Activated CD8-positive, alpha-beta memory T cell treated with anti-CD3 and anti-CD28 coated beads, Interleukin-2, amount 50 U/mL, for 1 hour (primary cell): ENCODE measurements around the gene CRACR2A.

ENCODE experiments used
- DNase-seq: peaks from one replicate; pipeline ENCODE4 v3.0.0-alpha.2; 2020; ENCODE audit errors: extremely low read depth

Gene CRACR2A

DNA sequence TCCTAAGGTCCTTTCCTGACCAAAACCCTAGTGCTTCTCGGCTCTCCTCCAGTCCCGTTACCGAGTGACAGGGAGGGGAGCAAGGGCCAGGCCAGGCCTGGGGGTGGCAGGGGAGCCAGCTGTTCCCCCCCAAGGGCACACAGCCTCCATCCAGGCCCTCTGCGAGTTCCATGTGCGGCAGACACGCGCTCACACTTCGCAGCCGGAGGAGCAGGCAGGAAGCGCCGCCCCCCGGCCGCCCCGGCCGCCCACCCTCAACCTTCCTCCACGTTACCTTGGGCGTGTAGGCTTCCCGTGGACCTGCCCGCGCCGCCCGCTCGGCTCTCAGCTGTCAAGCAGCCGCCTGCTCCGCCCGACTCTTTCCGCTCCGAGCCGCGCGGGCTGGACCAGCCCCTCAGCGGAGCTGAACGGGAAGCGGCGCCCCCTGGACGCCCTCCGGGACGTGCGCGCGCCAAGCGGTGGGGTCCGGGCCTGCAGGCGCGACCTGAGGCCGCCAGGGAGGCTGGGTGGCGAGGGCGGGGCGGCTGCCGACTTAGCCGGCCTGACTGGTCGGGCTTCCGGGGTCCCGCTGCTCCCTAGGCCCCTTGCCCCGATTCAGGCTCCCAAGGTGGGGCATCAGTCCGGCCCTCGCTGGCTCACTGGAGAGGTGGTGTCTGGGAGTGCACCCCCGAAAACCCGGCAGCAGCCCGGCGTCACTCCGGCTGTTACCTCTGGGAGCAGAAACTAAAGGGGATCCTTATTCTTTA is at the start of gene CRACR2A:
Gene CRACR2A (minus strand): TSS at position 369 of the 746 bp plus-strand sequence. CDS start 56,110 bp downstream, outside the sequence.
- peak; percentile 48 for DNase-seq

GRCh38 chr12:3797531-3798048 is 44.7 kb upstream of the CRACR2A start:
- no peak for DNase-seq

GRCh38 chr12:3795492-3796133 is 42.7 kb upstream of the CRACR2A start:
- DNase-seq = no peak

DNA sequence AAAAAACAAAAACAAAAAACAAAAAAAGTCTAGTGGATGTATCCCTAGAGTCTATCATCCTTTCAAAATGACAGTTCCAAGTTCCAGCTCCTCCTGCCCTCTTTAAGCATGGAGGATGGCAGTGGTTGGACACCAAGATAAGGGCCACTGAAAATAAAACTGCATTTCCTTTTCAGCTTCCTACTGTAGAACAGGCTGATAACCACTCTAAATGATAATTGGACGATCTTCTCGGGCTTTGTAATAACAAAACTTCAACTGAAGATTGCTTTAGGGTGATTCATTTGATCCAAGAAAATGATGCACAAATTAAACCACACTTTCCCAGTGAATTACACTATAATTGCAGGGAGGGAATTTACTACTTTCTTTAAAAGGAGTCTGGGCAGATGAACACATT is 42.2 kb upstream of the CRACR2A start:
- no peak for DNase-seq

GRCh38 chr12:3792623-3793288 is 39.8 kb upstream of the CRACR2A start:
- no peak for DNase-seq

DNA sequence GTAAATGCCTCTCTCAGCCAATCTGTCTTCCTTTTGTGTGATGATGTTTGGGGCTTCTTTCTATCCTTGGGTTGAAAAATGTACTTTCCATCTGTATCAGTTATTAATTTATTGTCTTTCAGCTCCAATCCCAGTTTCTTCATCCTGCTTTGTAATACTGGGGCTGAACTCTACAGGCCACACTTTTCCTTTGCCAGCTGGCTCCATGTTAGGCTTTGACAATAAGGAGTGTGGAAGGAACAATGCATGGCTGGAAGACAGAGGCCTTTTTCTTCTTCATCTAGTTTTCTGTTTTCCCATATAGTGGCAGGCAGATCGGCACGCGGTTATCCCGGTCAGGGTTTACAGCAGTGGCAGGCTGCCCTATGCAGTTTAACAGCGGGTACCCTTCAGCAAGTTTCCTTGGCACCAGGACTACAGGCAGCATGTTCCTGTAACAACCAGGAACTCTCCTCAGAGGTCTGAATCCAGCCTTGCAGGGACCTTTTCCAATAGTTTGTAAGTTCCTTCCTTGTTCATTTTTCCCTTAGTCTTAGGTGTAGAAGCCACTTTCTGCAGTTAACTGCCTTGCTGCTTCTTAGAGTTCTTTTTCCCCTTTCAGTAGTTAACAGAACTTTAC is 38.5 kb upstream of the CRACR2A start:
- DNase-seq = no peak

GRCh38 chr12:3790642-3791041 is 37.7 kb upstream of the CRACR2A start:
- DNase-seq = no peak

- no peak for DNase-seq
These were observed 36.9 kb upstream of the CRACR2A start for GRCh38 chr12:3789838-3790237.

DNA sequence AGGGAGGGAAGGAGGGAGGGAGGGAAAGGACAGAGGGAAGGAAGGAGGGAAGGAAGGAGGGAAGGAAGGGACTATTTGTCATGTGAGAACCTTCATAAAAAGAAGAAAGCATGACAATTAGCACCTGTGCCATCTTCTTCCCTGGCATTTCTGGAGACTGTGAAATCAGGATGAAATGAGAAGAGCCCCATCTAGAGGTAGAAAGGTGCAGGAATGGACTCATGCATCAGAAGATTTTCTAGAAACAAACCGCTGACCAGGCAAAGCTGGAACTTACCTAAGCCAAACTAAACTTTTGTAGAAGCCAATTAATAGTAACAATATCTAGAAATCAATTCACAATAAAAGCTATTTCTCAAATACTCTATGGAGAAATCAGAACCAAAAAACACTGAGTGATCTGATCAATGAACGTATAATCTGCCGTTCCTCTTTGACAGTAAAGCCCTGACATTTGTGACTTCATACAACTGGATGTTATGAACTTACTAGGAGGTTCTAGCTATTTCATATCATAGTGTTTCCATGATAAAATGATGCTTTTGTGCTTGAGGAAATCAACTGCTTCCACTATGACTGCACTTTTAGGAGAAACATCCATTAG is 24.4 kb upstream of the CRACR2A start:
- DNase-seq = no peak

DNA sequence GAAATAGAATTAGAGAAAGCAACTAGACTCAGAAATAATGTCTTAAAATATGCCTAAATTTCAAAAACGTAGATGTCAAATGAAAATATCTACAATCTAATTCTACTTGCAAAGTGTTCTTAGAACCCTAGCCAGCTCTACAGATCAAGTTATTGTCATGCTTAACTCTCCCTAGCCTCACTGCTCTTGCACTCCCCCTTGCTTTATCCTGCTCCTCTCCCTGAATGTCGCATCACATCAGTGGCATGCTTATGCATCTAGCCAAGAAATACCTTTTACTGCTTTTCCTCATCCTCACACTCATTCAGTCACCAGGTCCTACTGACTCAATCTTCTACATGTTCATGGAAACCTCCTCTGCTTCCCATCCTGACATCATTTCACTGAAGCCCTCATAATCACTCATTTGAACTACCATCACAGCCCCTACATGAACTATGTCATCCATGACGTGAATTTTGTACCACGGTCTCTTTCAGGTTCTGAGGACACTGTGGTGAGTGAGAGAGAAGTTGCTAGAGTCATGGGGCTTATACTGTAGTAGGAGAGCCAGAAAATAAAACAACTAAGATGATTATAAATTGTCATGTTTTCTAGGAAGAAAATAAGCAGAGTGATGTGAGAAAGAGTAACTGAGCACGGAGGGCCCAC is 22.6 kb upstream of the CRACR2A start:
- no peak for DNase-seq

DNA sequence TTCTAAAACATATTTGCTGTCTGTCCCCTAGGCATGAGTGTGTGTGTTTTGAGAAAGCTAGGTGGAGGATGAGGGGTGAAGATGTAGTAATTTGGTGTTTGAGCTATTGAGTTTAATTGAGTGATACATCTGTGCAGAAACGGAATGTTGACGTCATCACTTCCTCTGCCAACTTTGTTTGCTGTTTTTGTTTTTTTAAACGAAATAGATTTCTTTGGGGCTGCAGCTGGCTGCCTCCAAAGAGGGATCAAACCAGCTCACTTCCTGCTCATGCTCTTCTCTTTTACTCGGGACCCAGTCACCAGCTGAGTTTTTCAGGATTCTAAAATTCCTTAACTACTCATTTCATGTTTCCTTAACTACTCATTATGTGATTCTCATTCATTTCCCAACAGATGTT is 19.5 kb upstream of the CRACR2A start:
- DNase-seq = no peak

DNA sequence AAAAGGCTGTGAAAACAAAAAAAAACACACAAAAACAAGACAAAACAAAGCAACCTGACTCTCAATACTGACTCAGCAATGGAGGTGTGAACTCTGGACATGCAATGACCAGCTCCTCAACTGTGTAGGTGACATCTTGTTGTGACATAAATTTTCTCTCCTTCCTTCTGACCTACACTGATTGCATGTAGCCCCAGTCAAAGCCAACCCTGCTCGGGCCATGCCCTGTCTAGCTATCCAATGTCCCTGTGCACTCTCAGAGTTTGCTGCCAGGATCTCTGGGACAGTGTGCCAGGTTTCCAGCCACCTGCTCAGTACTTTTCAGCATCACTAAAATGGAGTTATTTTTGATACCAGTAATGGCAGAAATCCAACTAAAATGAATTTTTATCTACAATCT is 18.9 kb upstream of the CRACR2A start:
- DNase-seq = no peak

DNA sequence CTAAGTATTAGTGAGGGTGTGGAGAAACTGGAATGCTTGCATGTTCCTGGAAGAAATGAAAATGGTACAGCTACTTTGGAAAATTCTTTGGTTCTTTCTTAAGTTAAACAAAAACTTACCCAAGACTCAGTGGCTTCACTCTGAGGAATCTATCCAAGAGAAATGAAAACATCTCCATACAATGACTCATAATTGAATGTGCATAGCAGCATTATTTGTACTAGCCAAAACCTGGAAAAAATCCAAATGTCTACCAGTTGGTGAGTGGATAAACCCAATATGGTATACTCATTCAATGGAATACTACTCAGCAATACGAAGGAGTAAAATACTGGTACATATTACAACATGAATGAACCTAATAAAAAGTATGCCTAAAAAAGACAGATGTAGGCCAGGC is 18.0 kb upstream of the CRACR2A start:
- DNase-seq = no peak

DNA sequence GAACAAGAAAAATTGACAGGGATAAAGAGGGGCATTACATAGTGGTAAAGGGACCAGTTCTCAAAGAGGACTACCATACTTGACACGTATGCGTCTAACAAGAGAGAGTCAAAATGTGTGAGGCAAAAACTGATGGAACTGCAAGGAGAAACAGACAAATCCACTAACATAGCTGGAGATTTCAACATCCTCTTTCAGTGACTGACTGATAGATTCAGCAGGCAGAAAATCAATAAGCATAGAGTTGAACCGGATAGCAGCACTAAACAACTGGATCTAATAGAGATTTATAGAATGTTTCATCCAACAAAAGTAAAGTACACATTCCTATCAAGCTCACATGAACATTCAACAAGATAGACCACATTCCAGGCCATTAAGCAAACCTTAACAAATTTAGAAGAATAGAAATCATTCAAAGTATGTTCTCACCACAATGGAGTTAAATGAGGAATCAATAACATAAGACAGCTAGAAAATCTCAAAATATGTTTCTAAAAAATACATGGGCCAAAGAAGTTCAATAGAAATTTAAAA is 16.1 kb upstream of the CRACR2A start:
- DNase-seq = no peak

- DNase-seq = no peak
These were observed 8.3 kb upstream of the CRACR2A start for GRCh38 chr12:3761116-3761735.

GRCh38 chr12:3759878-3760277 is 7.0 kb upstream of the CRACR2A start:
- DNase-seq = no peak

GRCh38 chr12:3757261-3757660 is 4.4 kb upstream of the CRACR2A start:
- no peak for DNase-seq

- no peak for DNase-seq
These were observed 3.0 kb upstream of the CRACR2A start for GRCh38 chr12:3755898-3756297.

GRCh38 chr12:3753544-3754284 is 805 bp upstream of the CRACR2A start:
- no peak for DNase-seq
